ENCODE results near the gene DPP6. TPM values are rescaled to one million over a fixed set of nuclear protein-coding genes. Genes with fewer than 3 reads are reported as not detected.

The DPP6 gene
- total RNA-seq, 2 experiments from 2014 or later = not detected

DNA sequence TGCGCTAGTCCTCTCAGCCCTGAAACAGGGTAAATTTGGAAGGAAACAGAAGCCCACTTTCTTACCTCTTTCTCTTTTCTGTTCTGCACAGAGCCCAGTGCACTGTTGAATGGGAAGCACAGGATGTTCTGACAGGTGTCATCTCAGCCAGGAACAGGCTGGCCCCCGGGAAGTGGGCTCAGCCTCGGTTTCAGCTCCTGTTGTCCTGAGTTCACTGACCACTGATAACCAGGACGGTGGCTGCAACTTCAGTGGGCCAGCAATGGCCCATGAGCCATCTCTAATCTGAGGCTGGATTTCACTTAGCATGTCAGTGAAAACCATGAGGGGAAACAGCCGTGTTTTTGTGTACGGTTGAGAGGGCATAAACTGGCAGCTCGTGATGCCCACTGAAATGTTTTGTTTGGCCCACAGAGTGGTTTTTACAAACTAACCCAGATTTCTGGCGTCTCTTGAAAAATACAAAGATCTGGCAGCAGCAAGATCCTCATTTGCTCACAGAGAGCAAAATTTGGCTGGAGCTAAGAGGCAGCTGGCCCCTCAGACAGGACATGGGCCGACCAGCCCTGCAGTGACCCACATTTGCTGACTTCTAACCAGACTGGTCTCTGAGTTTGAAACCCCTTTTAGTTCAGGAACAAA lies 494.9 kb downstream of the DPP6 start:
- ChIA-PET POLR2A (no interaction called here), CTCF (ENCODE audit: unreplicated experiment) (no interaction called here)
- Histone ChIP-seq H2AFZ (ENCODE audit: low read length) (no peak overlapping the region), H3K4me2 (ENCODE audit: low read length) (no peak overlapping the region), H4K20me1 (ENCODE audit: insufficient read depth, low read length) (no peaks in the 10 kb centered on the region), H3K79me2 (ENCODE audit: insufficient read depth, low read depth, low read length) (no peaks in the 10 kb centered on the region), H3K27ac (ENCODE audit: low read depth, low read length, poor library complexity, severe bottlenecking) (no peak overlapping the region), H3K9me3 (ENCODE audit: low read length) (no peaks in the 10 kb centered on the region), H3K9me2 (ENCODE audit: insufficient read depth, low read length) (no peaks in the 10 kb centered on the region), H3K4me1 (ENCODE audit: insufficient read depth, low read length, poor library complexity, severe bottlenecking) (no peaks in the 10 kb centered on the region), H3K36me3 (ENCODE audit: insufficient read depth, low read length) (no peaks in the 10 kb centered on the region), H3K4me3 (ENCODE audit: low read depth, low read length, poor library complexity, severe bottlenecking) (no peak overlapping the region)
- no peak for TF ChIP-seq EZH2phosphoT487 (IDR thresholded peaks at IDR 0.05; ENCODE audit: borderline replicate concordance, low read depth, low read length)
- TF ChIP-seq, protein P1, sequence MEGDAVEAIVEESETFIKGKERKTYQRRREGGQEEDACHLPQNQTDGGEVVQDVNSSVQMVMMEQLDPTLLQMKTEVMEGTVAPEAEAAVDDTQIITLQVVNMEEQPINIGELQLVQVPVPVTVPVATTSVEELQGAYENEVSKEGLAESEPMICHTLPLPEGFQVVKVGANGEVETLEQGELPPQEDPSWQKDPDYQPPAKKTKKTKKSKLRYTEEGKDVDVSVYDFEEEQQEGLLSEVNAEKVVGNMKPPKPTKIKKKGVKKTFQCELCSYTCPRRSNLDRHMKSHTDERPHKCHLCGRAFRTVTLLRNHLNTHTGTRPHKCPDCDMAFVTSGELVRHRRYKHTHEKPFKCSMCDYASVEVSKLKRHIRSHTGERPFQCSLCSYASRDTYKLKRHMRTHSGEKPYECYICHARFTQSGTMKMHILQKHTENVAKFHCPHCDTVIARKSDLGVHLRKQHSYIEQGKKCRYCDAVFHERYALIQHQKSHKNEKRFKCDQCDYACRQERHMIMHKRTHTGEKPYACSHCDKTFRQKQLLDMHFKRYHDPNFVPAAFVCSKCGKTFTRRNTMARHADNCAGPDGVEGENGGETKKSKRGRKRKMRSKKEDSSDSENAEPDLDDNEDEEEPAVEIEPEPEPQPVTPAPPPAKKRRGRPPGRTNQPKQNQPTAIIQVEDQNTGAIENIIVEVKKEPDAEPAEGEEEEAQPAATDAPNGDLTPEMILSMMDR (conservative IDR thresholded peaks at IDR 0.05; ENCODE audit: low read length) = no peak
- BruUV-seq (replicated peaks) = no TSS peak
- no peak for DNase-seq (ENCODE audit: low spot score)
- intact Hi-C loops (cut with micrococcal nuclease; ENCODE audit: unreplicated experiment) = no loop called here

DNA sequence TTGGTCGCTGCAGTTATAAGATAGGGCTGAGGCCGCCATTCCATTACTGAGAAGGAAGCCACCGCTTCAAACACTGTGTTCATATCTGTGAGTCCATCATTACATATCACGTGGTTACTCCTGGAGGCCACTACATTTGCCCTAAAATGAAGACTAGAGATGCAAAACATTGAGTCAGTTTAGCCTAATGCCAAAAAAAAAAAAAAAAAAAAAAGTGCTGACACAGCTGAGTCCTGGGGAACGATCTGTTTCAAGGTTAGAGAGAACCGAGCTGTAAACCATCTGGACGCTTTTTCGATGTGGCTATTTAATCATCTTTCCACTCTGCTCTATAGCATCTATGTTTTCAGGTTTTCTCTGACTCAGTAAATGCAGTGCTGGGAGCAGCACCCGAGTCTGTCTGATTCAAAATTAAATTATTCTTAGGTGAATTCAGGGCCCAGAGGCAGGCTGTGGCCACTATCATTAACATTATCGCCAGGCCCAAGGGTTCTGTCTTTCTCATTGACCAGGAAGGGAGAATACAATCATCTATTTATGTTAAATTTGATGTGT lies 501.6 kb downstream of the DPP6 start:
- no peak for TF ChIP-seq EZH2phosphoT487 (IDR thresholded peaks at IDR 0.05; ENCODE audit: borderline replicate concordance, low read depth, low read length)
- TF ChIP-seq, protein P1 (conservative IDR thresholded peaks at IDR 0.05; ENCODE audit: low read length) = no peak
- Histone ChIP-seq H2AFZ (ENCODE audit: low read length) (no peak overlapping the region), H3K9me2 (ENCODE audit: insufficient read depth, low read length) (no peaks in the 10 kb centered on the region), H3K4me3 (ENCODE audit: low read depth, low read length, poor library complexity, severe bottlenecking) (no peak overlapping the region), H3K27ac (ENCODE audit: low read depth, low read length, poor library complexity, severe bottlenecking) (no peak overlapping the region), H3K4me2 (ENCODE audit: low read length) (no peak overlapping the region), H3K4me1 (ENCODE audit: insufficient read depth, low read length, poor library complexity, severe bottlenecking) (no peaks in the 10 kb centered on the region), H4K20me1 (ENCODE audit: insufficient read depth, low read length) (no peaks in the 10 kb centered on the region), H3K79me2 (ENCODE audit: insufficient read depth, low read depth, low read length) (no peaks in the 10 kb centered on the region), H3K9me3 (ENCODE audit: low read length) (no peaks in the 10 kb centered on the region), H3K36me3 (ENCODE audit: insufficient read depth, low read length) (no peaks in the 10 kb centered on the region)
- intact Hi-C loops (cut with micrococcal nuclease; ENCODE audit: unreplicated experiment) = no loop called here
- DNase-seq (ENCODE audit: low spot score) = no peak
- ChIA-PET CTCF (ENCODE audit: unreplicated experiment) (no interaction called here), POLR2A (no interaction called here)
- no TSS peak for BruUV-seq (replicated peaks)

DNA sequence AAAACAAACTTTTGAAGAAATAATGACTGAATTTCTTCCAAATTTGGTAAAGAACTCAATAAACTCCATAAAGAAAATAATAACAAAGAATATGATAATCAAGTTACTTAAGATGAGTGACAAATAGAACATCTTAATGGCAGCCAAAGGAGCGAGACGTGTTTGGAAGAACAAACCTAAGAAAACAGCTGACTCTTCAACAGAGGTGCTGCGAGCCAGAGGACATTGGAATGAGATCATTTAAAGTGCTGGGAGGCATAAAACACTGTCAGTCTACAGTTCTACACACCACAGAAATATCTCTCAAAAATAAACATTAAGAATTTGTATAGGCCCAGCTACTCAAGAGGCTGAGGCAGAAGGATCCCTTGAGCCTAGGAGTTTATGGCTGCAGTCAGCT lies 507.3 kb downstream of the DPP6 start:
- no TSS peak for BruUV-seq (replicated peaks)
- TF ChIP-seq EZH2phosphoT487 (IDR thresholded peaks at IDR 0.05; ENCODE audit: borderline replicate concordance, low read depth, low read length) = no peak
- TF ChIP-seq, protein P1 (conservative IDR thresholded peaks at IDR 0.05; ENCODE audit: low read length) = no peak
- no peaks in the 10 kb centered on the region for H3K4me1 ChIP-seq (ENCODE audit: insufficient read depth, low read length, poor library complexity, severe bottlenecking)
- POLR2A ChIA-PET = no interaction called here
- intact Hi-C loops (cut with micrococcal nuclease; ENCODE audit: unreplicated experiment) = no loop called here
- H3K9me3 ChIP-seq (ENCODE audit: low read length) = no peaks in the 10 kb centered on the region
- H3K36me3 ChIP-seq (ENCODE audit: insufficient read depth, low read length) = no peaks in the 10 kb centered on the region
- H2AFZ ChIP-seq (ENCODE audit: low read length) = no peak overlapping the region
- H3K79me2 ChIP-seq (ENCODE audit: insufficient read depth, low read depth, low read length) = no peaks in the 10 kb centered on the region
- H3K9me2 ChIP-seq (ENCODE audit: insufficient read depth, low read length) = no peaks in the 10 kb centered on the region
- H3K4me2 ChIP-seq (ENCODE audit: low read length) = no peak overlapping the region
- H3K4me3 ChIP-seq (ENCODE audit: low read depth, low read length, poor library complexity, severe bottlenecking) = no peak overlapping the region
- no peak for DNase-seq (ENCODE audit: low spot score)
- CTCF ChIA-PET (ENCODE audit: unreplicated experiment) = no interaction called here
- no peak overlapping the region for H3K27ac ChIP-seq (ENCODE audit: low read depth, low read length, poor library complexity, severe bottlenecking)
- no peaks in the 10 kb centered on the region for H4K20me1 ChIP-seq (ENCODE audit: insufficient read depth, low read length)
